GM12878 (cell line): Measurements from ENCODE around the gene RGN.

ENCODE experiments used
- BHLHE40 ChIP-seq, 2 experiments: fragments of 450-650 bp in 1 of 2; IDR thresholded peaks; 2 replicates each; pipeline ENCODE4 v1.6.1; 2011 to 2017; ENCODE audit warnings: low read depth in 2 of 2, borderline replicate concordance in 1 of 2, improper control_type of control experiment in 1 of 2, low read length in 1 of 2, mild to moderate bottlenecking in 1 of 2
- EP300 ChIP-seq, 2 experiments: fragments of 150-350 bp in 1 of 2; IDR thresholded peaks; 2 replicates each; pipeline ENCODE4 v1.6.1; 2011 to 2012; ENCODE audit warnings: low read depth in 2 of 2, low read length in 2 of 2, borderline replicate concordance in 1 of 2, improper control_type of control experiment in 1 of 2, inconsistent platforms in 1 of 2; ENCODE audit not compliant: control insufficient read depth in 1 of 2
- EZH2 ChIP-seq: IDR thresholded peaks from 2 replicates; pipeline ENCODE4 v1.6.1; 2012; ENCODE audit warnings: low read depth, mild to moderate bottlenecking, control low read depth, inconsistent platforms, low read length, borderline replicate concordance; ENCODE audit not compliant: control insufficient read depth
- FOXM1 ChIP-seq: IDR thresholded peaks from 2 replicates; pipeline ENCODE4 v1.6.1; 2012; ENCODE audit warnings: low read depth, mild to moderate bottlenecking, inconsistent platforms, low read length, moderate library complexity
- IRF4 ChIP-seq: IDR thresholded peaks from 2 replicates; pipeline ENCODE4 v1.6.1; 2011; ENCODE audit warnings: low read depth, low read length
- JUND ChIP-seq: IDR thresholded peaks from 2 replicates; pipeline ENCODE4 v1.6.1; 2012; ENCODE audit warnings: low read depth, mild to moderate bottlenecking, low read length, improper control_type of control experiment, moderate library complexity
- POLR2AphosphoS5 ChIP-seq: IDR thresholded peaks from 2 replicates; pipeline ENCODE4 v1.6.1; 2011; ENCODE audit warnings: mild to moderate bottlenecking, low read length, inconsistent platforms
- SUZ12 ChIP-seq: fragments of 200-600 bp; sonication (generic); IDR thresholded peaks from one replicate; pipeline ENCODE4 v1.6.1; 2018; ENCODE audit warnings: antibody characterized with exemption, mild to moderate bottlenecking; ENCODE audit not compliant: unreplicated experiment
- YY1 ChIP-seq: IDR thresholded peaks from 2 replicates; pipeline ENCODE4 v1.6.1; 2011; ENCODE audit warnings: low read depth, mild to moderate bottlenecking, low read length
- ZNF274 ChIP-seq: IDR thresholded peaks from one replicate; pipeline ENCODE4 v1.8.0; 2011; ENCODE audit not compliant: insufficient read length, insufficient read depth
- TF ChIP-seq, protein P1 (sequence below), 3 experiments: IDR thresholded peaks in 2 of 3; conservative IDR thresholded peaks in 1 of 3; 2 replicates each; pipeline ENCODE4 v1.5.1; 2011; ENCODE audit warnings: low read depth in 3 of 3, low read length in 3 of 3, mild to moderate bottlenecking in 3 of 3, control low read depth in 2 of 3, moderate library complexity in 2 of 3, inconsistent platforms in 1 of 3, mixed read lengths in 1 of 3; ENCODE audit not compliant: control insufficient read depth in 2 of 3, insufficient read depth in 1 of 3; ENCODE audit errors: extremely low read depth in 1 of 3
- TF ChIP-seq, protein P2 (sequence below): fragments of 450-650 bp; IDR thresholded peaks from 2 replicates; pipeline ENCODE4 v1.6.1; 2017; ENCODE audit warnings: low read depth, mild to moderate bottlenecking, moderate library complexity

DNA sequence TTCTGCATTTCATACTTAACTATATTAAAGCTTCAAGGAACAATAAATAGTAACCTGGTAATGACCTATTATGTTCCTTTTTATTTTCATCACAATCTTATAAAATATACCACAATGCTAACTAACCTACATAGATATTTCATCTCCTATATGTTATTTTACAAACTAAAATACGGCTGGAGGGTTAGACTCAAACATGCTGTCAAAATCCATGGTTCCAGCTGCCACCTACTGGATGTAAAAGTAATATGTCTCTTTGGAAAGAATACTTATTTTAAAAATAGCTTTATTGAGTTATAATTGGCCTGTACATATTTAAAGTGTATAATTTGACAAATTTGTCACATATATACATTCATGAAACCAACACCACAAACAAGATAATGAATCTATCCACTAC lies 15.0 kb downstream of the RGN start:
- TF ChIP-seq SUZ12 (no peak), ZNF274 (no peak), BHLHE40 (IDR thresholded peaks at IDR 0.05; ENCODE audit: borderline replicate concordance in 1 of 2, low read depth in 2 of 2, low read length in 1 of 2) (no peak), POLR2AphosphoS5 (no peak), FOXM1 (no peak), JUND (no peak), YY1 (no peak), EP300 (IDR thresholded peaks at IDR 0.05; ENCODE audit: borderline replicate concordance in 1 of 2, control insufficient read depth in 1 of 2, low read depth in 2 of 2, low read length in 2 of 2) (no peak), IRF4 (no peak), EZH2 (no peak)
- TF ChIP-seq, protein P1, sequence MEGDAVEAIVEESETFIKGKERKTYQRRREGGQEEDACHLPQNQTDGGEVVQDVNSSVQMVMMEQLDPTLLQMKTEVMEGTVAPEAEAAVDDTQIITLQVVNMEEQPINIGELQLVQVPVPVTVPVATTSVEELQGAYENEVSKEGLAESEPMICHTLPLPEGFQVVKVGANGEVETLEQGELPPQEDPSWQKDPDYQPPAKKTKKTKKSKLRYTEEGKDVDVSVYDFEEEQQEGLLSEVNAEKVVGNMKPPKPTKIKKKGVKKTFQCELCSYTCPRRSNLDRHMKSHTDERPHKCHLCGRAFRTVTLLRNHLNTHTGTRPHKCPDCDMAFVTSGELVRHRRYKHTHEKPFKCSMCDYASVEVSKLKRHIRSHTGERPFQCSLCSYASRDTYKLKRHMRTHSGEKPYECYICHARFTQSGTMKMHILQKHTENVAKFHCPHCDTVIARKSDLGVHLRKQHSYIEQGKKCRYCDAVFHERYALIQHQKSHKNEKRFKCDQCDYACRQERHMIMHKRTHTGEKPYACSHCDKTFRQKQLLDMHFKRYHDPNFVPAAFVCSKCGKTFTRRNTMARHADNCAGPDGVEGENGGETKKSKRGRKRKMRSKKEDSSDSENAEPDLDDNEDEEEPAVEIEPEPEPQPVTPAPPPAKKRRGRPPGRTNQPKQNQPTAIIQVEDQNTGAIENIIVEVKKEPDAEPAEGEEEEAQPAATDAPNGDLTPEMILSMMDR (IDR thresholded peaks at IDR 0.05 in 2 of 3, conservative IDR thresholded peaks at IDR 0.05 in 1 of 3; ENCODE audit: control insufficient read depth in 2 of 3, extremely low read depth in 1 of 3, insufficient read depth in 1 of 3, low read depth in 3 of 3, low read length in 3 of 3) = peak; percentile 37 to 51 (median 49); a peak in 5 of 6 replicates
- TF ChIP-seq, protein P2, sequence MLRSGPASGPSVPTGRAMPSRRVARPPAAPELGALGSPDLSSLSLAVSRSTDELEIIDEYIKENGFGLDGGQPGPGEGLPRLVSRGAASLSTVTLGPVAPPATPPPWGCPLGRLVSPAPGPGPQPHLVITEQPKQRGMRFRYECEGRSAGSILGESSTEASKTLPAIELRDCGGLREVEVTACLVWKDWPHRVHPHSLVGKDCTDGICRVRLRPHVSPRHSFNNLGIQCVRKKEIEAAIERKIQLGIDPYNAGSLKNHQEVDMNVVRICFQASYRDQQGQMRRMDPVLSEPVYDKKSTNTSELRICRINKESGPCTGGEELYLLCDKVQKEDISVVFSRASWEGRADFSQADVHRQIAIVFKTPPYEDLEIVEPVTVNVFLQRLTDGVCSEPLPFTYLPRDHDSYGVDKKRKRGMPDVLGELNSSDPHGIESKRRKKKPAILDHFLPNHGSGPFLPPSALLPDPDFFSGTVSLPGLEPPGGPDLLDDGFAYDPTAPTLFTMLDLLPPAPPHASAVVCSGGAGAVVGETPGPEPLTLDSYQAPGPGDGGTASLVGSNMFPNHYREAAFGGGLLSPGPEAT = no peak
